Tibial nerve (tissue), 4 donors: ENCODE results near the gene GSC2. TPM values are rescaled to one million over a fixed set of nuclear protein-coding genes. Genes with fewer than 3 reads are reported as not detected.

Experiments used
- DNase-seq, 2 donors: peaks; one replicate each; pipeline ENCODE4 v3.0.0-alpha.2; 2019; ENCODE audit warnings: low spot score in 2 of 2
- H3K27ac ChIP-seq, 4 donors: fragments of 200-600 bp; sonication (generic) in 3 of 4; one replicate each; pipeline ENCODE4 v1.5.1; 2017 to 2019; ENCODE audit warnings: mild to moderate bottlenecking in 1 of 4
- H3K27me3 ChIP-seq, 2 donors: fragments of 200-600 bp; sonication (generic) in 1 of 2; one replicate each; pipeline versions ENCODE4 v1.5.1 to v1.6.0; 2017 to 2019
- H3K36me3 ChIP-seq, 3 donors: fragments of 200-600 bp; sonication (generic); one replicate each; pipeline ENCODE4 v1.5.1; 2018 to 2019
- H3K4me1 ChIP-seq, 4 donors: fragments of 200-600 bp; sonication (generic) in 3 of 4; one replicate each; pipeline ENCODE4 v1.5.1; 2017 to 2019
- H3K4me3 ChIP-seq, 4 donors: fragments of 200-600 bp; sonication (generic) in 3 of 4; one replicate each; pipeline ENCODE4 v1.5.1; 2017 to 2019; ENCODE audit warnings: mild to moderate bottlenecking in 1 of 4, moderate library complexity in 1 of 4
- H3K9me3 ChIP-seq, 4 donors: fragments of 200-600 bp; sonication (generic) in 3 of 4; one replicate each; pipeline ENCODE4 v1.5.1; 2017 to 2019
- CTCF ChIP-seq, 5 experiments: fragments of 200-600 bp in 3 of 5; fragments of 450-650 bp in 2 of 5; sonication (generic) in 3 of 5; IDR thresholded peaks; one replicate each; pipeline ENCODE4 v1.5.1; 2016 to 2019; ENCODE audit warnings: antibody characterized with exemption in 5 of 5, mild to moderate bottlenecking in 3 of 5, moderate library complexity in 2 of 5
- EP300 ChIP-seq, 2 donors: sonication (generic); formaldehyde crosslinking; IDR thresholded peaks; one replicate each; pipeline ENCODE4 v1.6.1; 2017; ENCODE audit warnings: antibody characterized with exemption in 2 of 2, mild to moderate bottlenecking in 1 of 2
- POLR2A ChIP-seq, 2 donors: fragments of 450-650 bp; IDR thresholded peaks; one replicate each; pipeline ENCODE4 v1.6.1; 2017; ENCODE audit warnings: antibody characterized with exemption in 2 of 2, mild to moderate bottlenecking in 2 of 2, moderate library complexity in 2 of 2
- WGBS, 2 donors: methylation state at CpG; one replicate each; pipeline ENCODE4 v1.1.5; 2018; 5-methylcytosine and 5-hydroxymethylcytosine counted together
- total RNA-seq, 4 donors: library from RNA; depleted of rRNA; stranded (reverse); fragments of >200 nt; gene quantifications; one replicate each; pipeline ENCODE4 v1.1.0, GENCODE V29; 2016

The GSC2 gene
- total RNA-seq, 4 donors from 2014 or later, result not detected

GRCh38 chr22:19127329-19128008, 22.6 kb downstream of the GSC2 start:
- 87 to 88% methylated on average over 16 of the region's 16 CpGs for WGBS, 2 donors
- TF ChIP-seq POLR2A (IDR thresholded peaks at IDR 0.05) (no peak), CTCF (IDR thresholded peaks at IDR 0.05) (no peak), EP300 (IDR thresholded peaks at IDR 0.05) (no peak)
- DNase-seq, result no peak
- Histone ChIP-seq H3K27ac (no peak overlapping the region), H3K4me1 (peaks cover 0 to 8% (median 5%) of the 10 kb centered on the region in 4 donors), H3K4me3 (no peak overlapping the region), H3K9me3 (no peaks in the 10 kb centered on the region), H3K27me3 (no peaks in the 10 kb centered on the region), H3K36me3 (peaks cover 0 to 18% (median 0%) of the 10 kb centered on the region in 3 donors)

GRCh38 chr22:19126309-19127273, 23.5 kb downstream of the GSC2 start:
- Histone ChIP-seq H3K36me3 (peaks cover 0 to 10% (median 0%) of the 10 kb centered on the region in 3 donors), H3K27ac (no peak overlapping the region), H3K4me3 (no peak overlapping the region), H3K27me3 (no peaks in the 10 kb centered on the region), H3K9me3 (no peaks in the 10 kb centered on the region), H3K4me1 (peaks cover 0 to 8% (median 5%) of the 10 kb centered on the region in 4 donors)
- DNase-seq, result no peak
- no peak for TF ChIP-seq EP300 (IDR thresholded peaks at IDR 0.05)
- TF ChIP-seq POLR2A (IDR thresholded peaks at IDR 0.05), result no peak
- TF ChIP-seq CTCF (IDR thresholded peaks at IDR 0.05), result no peak
- 87 to 93% methylated on average over 18 of the region's 19 CpGs for WGBS, 2 donors

GRCh38 chr22:19125474-19126308, 24.4 kb downstream of the GSC2 start:
- no peak overlapping the region for H3K27ac ChIP-seq
- no peaks in the 10 kb centered on the region for H3K9me3 ChIP-seq
- TF ChIP-seq POLR2A (IDR thresholded peaks at IDR 0.05) (no peak), EP300 (IDR thresholded peaks at IDR 0.05) (no peak), CTCF (IDR thresholded peaks at IDR 0.05) (no peak)
- peaks cover 0 to under 1% (median 0%) of the 10 kb centered on the region in 3 donors for H3K36me3 ChIP-seq
- H3K4me3 ChIP-seq, result no peak overlapping the region
- whole genome bisulfite sequencing, 2 donors, result 79 to 82% methylated on average over 16 to 21 of the region's 21 CpGs
- no peak for DNase-seq
- H3K4me1 ChIP-seq, result peaks cover 0 to 15% (median 8%) of the 10 kb centered on the region in 4 donors
- H3K27me3 ChIP-seq, result no peaks in the 10 kb centered on the region

- H3K27ac ChIP-seq, result no peak overlapping the region
- H3K36me3 ChIP-seq, result no peaks in the 10 kb centered on the region
- TF ChIP-seq EP300 (IDR thresholded peaks at IDR 0.05), result no peak
- no peak for TF ChIP-seq CTCF (IDR thresholded peaks at IDR 0.05)
- no peak for TF ChIP-seq POLR2A (IDR thresholded peaks at IDR 0.05)
- no peak overlapping the region for H3K4me3 ChIP-seq
- no peaks in the 10 kb centered on the region for H3K9me3 ChIP-seq
- no peaks in the 10 kb centered on the region for H3K27me3 ChIP-seq
- H3K4me1 ChIP-seq, result peaks cover 0 to 22% (median 15%) of the 10 kb centered on the region in 4 donors
- 89% methylated on average over 7 to 11 of the region's 11 CpGs for WGBS, 2 donors
- no peak for DNase-seq
These were observed 25.1 kb downstream of the GSC2 start for GRCh38 chr22:19125011-19125410.
